ENCODE measurements around the gene ADD1. TPM values are rescaled to one million over a fixed set of nuclear protein-coding genes. Genes with fewer than 3 reads are reported as not detected.

ADD1 gene
- total RNA-seq, 2 experiments from 2014 or later, result 196 to 206 TPM

- H3K9me3 Mint-ChIP-seq (ENCODE audit: low read depth), result no peaks in the 10 kb centered on the region
- peaks cover 65% of the 10 kb centered on the region for H3K4me1 Mint-ChIP-seq
- no peak overlapping the region for H3K27ac Mint-ChIP-seq
- H3K4me3 Mint-ChIP-seq, result no peak overlapping the region
- intact Hi-C loops (cut with DNase I, micrococcal nuclease), result no loop called here
- ChIA-PET CTCF (no interaction called here), POLR2A (no interaction called here)
- no peak for ATAC-seq
- no peak for DNase-seq
- H3K27me3 Mint-ChIP-seq, result no peaks in the 10 kb centered on the region
- peaks cover 6% of the 10 kb centered on the region for H3K36me3 Mint-ChIP-seq (ENCODE audit: low read depth)
Measured at GRCh38 chr4:2868877-2869487, 25.3 kb downstream of the ADD1 start.

GRCh38 chr4:2869659-2870058 is 26.0 kb downstream of the ADD1 start:
- H3K9me3 Mint-ChIP-seq (ENCODE audit: low read depth), result no peaks in the 10 kb centered on the region
- ChIA-PET POLR2A (no interaction called here), CTCF (no interaction called here)
- ATAC-seq (no peak), DNase-seq (no peak)
- H3K36me3 Mint-ChIP-seq (ENCODE audit: low read depth), result peaks cover 6% of the 10 kb centered on the region
- H3K4me1 Mint-ChIP-seq, result peaks cover 66% of the 10 kb centered on the region
- H3K27ac Mint-ChIP-seq, result no peak overlapping the region
- no peaks in the 10 kb centered on the region for H3K27me3 Mint-ChIP-seq
- H3K4me3 Mint-ChIP-seq, result no peak overlapping the region
- intact Hi-C loops (cut with DNase I, micrococcal nuclease), result no loop called here

GRCh38 chr4:2870082-2870481 is 26.4 kb downstream of the ADD1 start:
- Mint-ChIP-seq H3K9me3 (ENCODE audit: low read depth) (no peaks in the 10 kb centered on the region), H3K36me3 (ENCODE audit: low read depth) (peaks cover 6% of the 10 kb centered on the region), H3K4me3 (no peak overlapping the region), H3K4me1 (peaks cover 64% of the 10 kb centered on the region), H3K27me3 (no peaks in the 10 kb centered on the region), H3K27ac (no peak overlapping the region)
- no peak for ATAC-seq
- POLR2A ChIA-PET, result no interaction called here
- CTCF ChIA-PET, result no interaction called here
- intact Hi-C loops (cut with DNase I, micrococcal nuclease), result no loop called here
- no peak for DNase-seq

GRCh38 chr4:2871466-2871865 is 27.8 kb downstream of the ADD1 start:
- POLR2A ChIA-PET, result no interaction called here
- Mint-ChIP-seq H3K27ac (peak overlapping the region; percentile 80), H3K4me3 (no peak overlapping the region), H3K27me3 (no peaks in the 10 kb centered on the region), H3K9me3 (ENCODE audit: low read depth) (no peaks in the 10 kb centered on the region), H3K4me1 (peaks cover 64% of the 10 kb centered on the region), H3K36me3 (ENCODE audit: low read depth) (peaks cover 12% of the 10 kb centered on the region)
- no peak for DNase-seq
- CTCF ChIA-PET, result interaction anchor here (0.5 to 3.5 kb wide), 5 partner anchors 10 to 301 kb away, joined by 3 to 14 read pairs (median 3); no protein-coding TSS in a partner anchor
- no peak for ATAC-seq
- intact Hi-C loops (cut with DNase I, micrococcal nuclease), result no loop called here

GRCh38 chr4:2871911-2872310 is 28.3 kb downstream of the ADD1 start:
- intact Hi-C loops (cut with DNase I, micrococcal nuclease), result no loop called here
- H3K4me3 Mint-ChIP-seq, result no peak overlapping the region
- H3K36me3 Mint-ChIP-seq (ENCODE audit: low read depth), result peaks cover 12% of the 10 kb centered on the region
- POLR2A ChIA-PET, result no interaction called here
- peak; percentile 39 for ATAC-seq
- CTCF ChIA-PET, result interaction anchor here (0.5 to 3.5 kb wide), 6 partner anchors 11 to 301 kb away, joined by 3 to 14 read pairs (median 3); no protein-coding TSS in a partner anchor
- H3K27ac Mint-ChIP-seq, result peak overlapping the region; percentile 80
- DNase-seq, result no peak
- peaks cover 60% of the 10 kb centered on the region for H3K4me1 Mint-ChIP-seq
- no peaks in the 10 kb centered on the region for H3K27me3 Mint-ChIP-seq
- H3K9me3 Mint-ChIP-seq (ENCODE audit: low read depth), result no peaks in the 10 kb centered on the region

GRCh38 chr4:2873329-2873728 is 29.7 kb downstream of the ADD1 start:
- peaks cover 63% of the 10 kb centered on the region for H3K4me1 Mint-ChIP-seq

GRCh38 chr4:2874861-2875260 is 31.2 kb downstream of the ADD1 start:
- ATAC-seq (no peak), DNase-seq (no peak)
- POLR2A ChIA-PET, result no interaction called here
- Mint-ChIP-seq H3K36me3 (ENCODE audit: low read depth) (peaks cover 24% of the 10 kb centered on the region), H3K9me3 (ENCODE audit: low read depth) (no peaks in the 10 kb centered on the region), H3K27ac (no peak overlapping the region), H3K4me1 (peaks cover 55% of the 10 kb centered on the region), H3K4me3 (no peak overlapping the region), H3K27me3 (no peaks in the 10 kb centered on the region)
- CTCF ChIA-PET, result no interaction called here
- intact Hi-C loops (cut with DNase I, micrococcal nuclease), result no loop called here

More at GRCh38 chr4:2873329-2873728, 29.7 kb downstream of the ADD1 start:
- Mint-ChIP-seq H3K27ac (no peak overlapping the region), H3K4me3 (no peak overlapping the region), H3K27me3 (no peaks in the 10 kb centered on the region), H3K36me3 (ENCODE audit: low read depth) (peaks cover 17% of the 10 kb centered on the region), H3K9me3 (ENCODE audit: low read depth) (no peaks in the 10 kb centered on the region)
- ATAC-seq (no peak), DNase-seq (no peak)
- intact Hi-C loops (cut with DNase I, micrococcal nuclease), result no loop called here
- POLR2A ChIA-PET, result interaction anchor here (0.8 kb wide), 1 partner anchor 11 kb away, joined by 3 read pairs; no protein-coding TSS in a partner anchor
- CTCF ChIA-PET, result interaction anchor here (3.5 kb wide), 1 partner anchor 12 kb away, joined by 14 read pairs; no protein-coding TSS in a partner anchor

GRCh38 chr4:2875556-2875955 is 31.9 kb downstream of the ADD1 start:
- Mint-ChIP-seq H3K27ac (peak overlapping the region; percentile 29), H3K27me3 (no peaks in the 10 kb centered on the region), H3K4me1 (peaks cover 50% of the 10 kb centered on the region), H3K4me3 (no peak overlapping the region), H3K36me3 (ENCODE audit: low read depth) (peaks cover 26% of the 10 kb centered on the region), H3K9me3 (ENCODE audit: low read depth) (no peaks in the 10 kb centered on the region)
- intact Hi-C loops (cut with DNase I, micrococcal nuclease), result no loop called here
- DNase-seq, result no peak
- CTCF ChIA-PET, result no interaction called here
- POLR2A ChIA-PET, result no interaction called here
- no peak for ATAC-seq

GRCh38 chr4:2878346-2878745 is 34.7 kb downstream of the ADD1 start:
- H3K27me3 Mint-ChIP-seq, result no peaks in the 10 kb centered on the region
- intact Hi-C loops (cut with DNase I, micrococcal nuclease), result no loop called here
- DNase-seq (peak; percentile 57), ATAC-seq (peak; percentile 94)
- H3K27ac Mint-ChIP-seq, result peak overlapping the region; percentile 81
- CTCF ChIA-PET, result interaction anchor here (0.7 kb wide), 1 partner anchor 33 kb away, joined by 4 read pairs; no protein-coding TSS in a partner anchor
- H3K4me1 Mint-ChIP-seq, result peaks cover 36% of the 10 kb centered on the region
- no peaks in the 10 kb centered on the region for H3K9me3 Mint-ChIP-seq (ENCODE audit: low read depth)
- H3K4me3 Mint-ChIP-seq, result no peak overlapping the region
- peaks cover 26% of the 10 kb centered on the region for H3K36me3 Mint-ChIP-seq (ENCODE audit: low read depth)
- POLR2A ChIA-PET, result interaction anchor here (0.6 to 1.3 kb wide), 2 partner anchors 86 to 88 kb away, joined by 3 to 4 read pairs; partner anchors contain the start of gene GRK4

GRCh38 chr4:2879026-2879425 is 35.4 kb downstream of the ADD1 start:
- ChIA-PET POLR2A (no interaction called here), CTCF (no interaction called here)
- peaks cover 33% of the 10 kb centered on the region for H3K4me1 Mint-ChIP-seq
- intact Hi-C loops (cut with DNase I, micrococcal nuclease), result no loop called here
- H3K4me3 Mint-ChIP-seq, result no peak overlapping the region
- H3K36me3 Mint-ChIP-seq (ENCODE audit: low read depth), result peaks cover 30% of the 10 kb centered on the region
- peak overlapping the region; percentile 81 for H3K27ac Mint-ChIP-seq
- H3K9me3 Mint-ChIP-seq (ENCODE audit: low read depth), result no peaks in the 10 kb centered on the region
- no peak for DNase-seq
- no peaks in the 10 kb centered on the region for H3K27me3 Mint-ChIP-seq
- no peak for ATAC-seq

- CTCF ChIA-PET, result interaction anchor here (0.6 to 1.2 kb wide), 3 partner anchors 10 to 441 kb away, joined by 3 to 4 read pairs (median 3); no protein-coding TSS in a partner anchor
- POLR2A ChIA-PET, result no interaction called here
- no peak for DNase-seq
- Mint-ChIP-seq H3K27ac (no peak overlapping the region), H3K9me3 (ENCODE audit: low read depth) (no peaks in the 10 kb centered on the region), H3K36me3 (ENCODE audit: low read depth) (peaks cover 42% of the 10 kb centered on the region), H3K27me3 (no peaks in the 10 kb centered on the region), H3K4me3 (no peak overlapping the region), H3K4me1 (peaks cover 20% of the 10 kb centered on the region)
- no peak for ATAC-seq
- intact Hi-C loops (cut with DNase I, micrococcal nuclease), result no loop called here
Measured at GRCh38 chr4:2881431-2881830, 37.8 kb downstream of the ADD1 start.

- Mint-ChIP-seq H3K36me3 (ENCODE audit: low read depth) (peaks cover 42% of the 10 kb centered on the region), H3K4me3 (no peak overlapping the region), H3K4me1 (peaks cover 15% of the 10 kb centered on the region), H3K27me3 (no peaks in the 10 kb centered on the region), H3K9me3 (ENCODE audit: low read depth) (no peaks in the 10 kb centered on the region), H3K27ac (no peak overlapping the region)
- intact Hi-C loops (cut with DNase I, micrococcal nuclease), result no loop called here
- ChIA-PET CTCF (no interaction called here), POLR2A (interaction anchor here (0.7 kb wide), 1 partner anchor 247 kb away, joined by 5 read pairs; no protein-coding TSS in a partner anchor)
- DNase-seq, result no peak
- no peak for ATAC-seq
Measured at GRCh38 chr4:2882341-2882740, 38.7 kb downstream of the ADD1 start.
